B cell (primary cell): Measurements from ENCODE around the gene BMPER. TPM values are rescaled to one million over a fixed set of nuclear protein-coding genes. Genes with fewer than 3 reads are reported as not detected.

ENCODE experiments used
- ATAC-seq: fragments of 200-7000 bp; cut with Tn5 transposase; one replicate; pipeline ENCODE4 v1.10.0; 2021; ENCODE audit warnings: low read depth, mild to moderate bottlenecking, moderate number of reproducible peaks, moderate library complexity
- CTCF ChIA-PET: fragments of 350-600 bp; sonication (Branson Sonifier 250); formaldehyde crosslinking; loops from one replicate; lab custom pipeline; 2021; ENCODE audit warnings: antibody characterized with exemption, inconsistent platforms; lab: Charles Lee
- POLR2A ChIA-PET: fragments of 350-600 bp; sonication (Branson Sonifier 250); formaldehyde crosslinking; loops from one replicate; lab custom pipeline; 2021; ENCODE audit warnings: antibody characterized with exemption; lab: Charles Lee
- DNase-seq: peaks from one replicate; pipeline ENCODE4 v3.0.0; 2013
- H2AFZ ChIP-seq: 2 replicates; pipeline ENCODE4 v1.6.1; 2012; ENCODE audit warnings: mild to moderate bottlenecking, low read depth, low read length; ENCODE audit not compliant: insufficient read depth, poor library complexity, severe bottlenecking
- H3K27ac ChIP-seq, 2 donors: 1 replicate in 1 of 2; 2 replicates in 1 of 2; pipeline ENCODE4 v1.5.1; 2012 to 2013; ENCODE audit warnings: low read length in 2 of 2, mild to moderate bottlenecking in 2 of 2, moderate library complexity in 1 of 2
- H3K27me3 ChIP-seq, 4 experiments: fragments of 200-600 bp in 1 of 4; sonication (generic) in 1 of 4; replicated peaks in 1 of 4; 1 replicate in 2 of 4; 2 replicates in 2 of 4; pipeline versions ENCODE4 v1.6.1 to v1.7.0; 2013 to 2016; ENCODE audit warnings: low read length in 3 of 4, mild to moderate bottlenecking in 2 of 4, mixed read lengths in 1 of 4, moderate library complexity in 1 of 4; ENCODE audit not compliant: insufficient read depth in 4 of 4, control insufficient read depth in 3 of 4; ENCODE audit errors: control extremely low read depth in 1 of 4
- H3K36me3 ChIP-seq, 2 experiments: replicated peaks in 1 of 2; 1 replicate in 1 of 2; 2 replicates in 1 of 2; pipeline versions ENCODE4 v1.6.1 to v1.7.1; 2013; ENCODE audit warnings: low read length in 1 of 2; ENCODE audit not compliant: insufficient read depth in 2 of 2, control insufficient read depth in 1 of 2; ENCODE audit errors: control extremely low read depth in 1 of 2, extremely low read depth in 1 of 2
- H3K4me1 ChIP-seq, 2 donors: fragments of 200-600 bp in 1 of 2; sonication (generic) in 1 of 2; 1 replicate in 1 of 2; 2 replicates in 1 of 2; pipeline versions ENCODE4 v1.5.1 to v1.6.1; 2013 to 2017; ENCODE audit warnings: low read length in 2 of 2; ENCODE audit not compliant: control insufficient read depth in 2 of 2, insufficient read depth in 2 of 2
- H3K4me2 ChIP-seq: replicated peaks from 2 replicates; pipeline ENCODE3; 2012; ENCODE audit warnings: mild to moderate bottlenecking, low read depth, low read length; ENCODE audit not compliant: poor library complexity, severe bottlenecking
- H3K4me3 ChIP-seq, 5 experiments: fragments of 200-600 bp in 1 of 5; sonication (generic) in 1 of 5; 1 replicate in 3 of 5; 2 replicates in 2 of 5; pipeline versions ENCODE4 v1.5.1 to v1.7.0; 2011 to 2016; ENCODE audit warnings: low read length in 4 of 5, mild to moderate bottlenecking in 4 of 5, low read depth in 2 of 5, control low read depth in 1 of 5, moderate library complexity in 1 of 5; ENCODE audit not compliant: insufficient read depth in 1 of 5; ENCODE audit errors: control extremely low read depth in 1 of 5, extremely low read depth in 1 of 5
- H3K79me2 ChIP-seq: fragments of 200-600 bp; sonication (generic); one replicate; pipeline ENCODE4 v1.6.0; 2016; ENCODE audit warnings: low read length; ENCODE audit not compliant: control insufficient read depth, insufficient read depth
- H3K9ac ChIP-seq: fragments of 200-600 bp; sonication (generic); 2 replicates; pipeline ENCODE4 v1.6.1; 2017; ENCODE audit warnings: mild to moderate bottlenecking, low read length, moderate library complexity
- H3K9me3 ChIP-seq, 3 donors: one replicate each; pipeline versions ENCODE4 v1.6.1 to v1.7.1; 2013; ENCODE audit warnings: low read length in 2 of 3; ENCODE audit not compliant: control insufficient read depth in 2 of 3, insufficient read depth in 1 of 3; ENCODE audit errors: control extremely low read depth in 1 of 3
- H4K20me1 ChIP-seq: 2 replicates; pipeline ENCODE4 v1.6.0; 2012; ENCODE audit warnings: mild to moderate bottlenecking, low read length; ENCODE audit not compliant: insufficient read depth, control insufficient read depth, poor library complexity, severe bottlenecking
- H3K27ac Mint-ChIP-seq: one replicate; pipeline ENCODE4 v1.8.0; 2021; ENCODE audit warnings: mixed read lengths
- H3K27me3 Mint-ChIP-seq: one replicate; pipeline ENCODE4 v1.8.0; 2021; ENCODE audit warnings: mixed read lengths
- H3K4me1 Mint-ChIP-seq: one replicate; pipeline ENCODE4 v1.8.0; 2021; ENCODE audit warnings: mixed read lengths
- H3K4me3 Mint-ChIP-seq: one replicate; pipeline ENCODE4 v1.8.0; 2021; ENCODE audit warnings: mixed read lengths
- H3K9me3 Mint-ChIP-seq: one replicate; pipeline ENCODE4 v1.8.0; 2022; ENCODE audit warnings: mixed read lengths; ENCODE audit not compliant: insufficient read depth
- EZH2 ChIP-seq: IDR thresholded peaks from 2 replicates; pipeline ENCODE4 v1.6.1; 2012; ENCODE audit warnings: borderline replicate concordance, low read depth, mild to moderate bottlenecking, moderate library complexity, low read length; ENCODE audit not compliant: insufficient read depth, poor library complexity, severe bottlenecking
- WGBS: methylation state at CpG from one replicate; pipeline ENCODE4 v1.1.5; 2013; ENCODE audit warnings: missing lambda C conversion rate; ENCODE audit not compliant: insufficient coverage; 5-methylcytosine and 5-hydroxymethylcytosine counted together
- intact Hi-C: fragments of 100-400 bp; cut with micrococcal nuclease; formaldehyde crosslinking; loops from one replicate; pipeline ENCODE4 v1.10.0; 2022
- polyA plus RNA-seq: library from polyadenylated mRNA; depleted of rRNA; stranded (reverse); fragments of >200 nt; gene quantifications from 2 replicates; pipeline ENCODE4 v1.2.3, GENCODE V29; 2012
- total RNA-seq, 2 donors: library from RNA; stranded (reverse); fragments of 120-200 nt in 1 of 2; gene quantifications; 1 replicate in 1 of 2; 2 replicates in 1 of 2; pipeline versions ENCODE4 v1.2.3 to v1.2.4, GENCODE V29; 2013 to 2022
- TF ChIP-seq, protein P1 (sequence below): fragments of 200-600 bp; IDR thresholded peaks from one replicate; pipeline ENCODE4 v1.8.0; 2022; ENCODE audit warnings: antibody characterized with exemption, mild to moderate bottlenecking

The BMPER gene
- total and polyA plus RNA-seq, 2 donors (not counting 1 experiment from before 2014, with no cell fraction given), result not detected

DNA sequence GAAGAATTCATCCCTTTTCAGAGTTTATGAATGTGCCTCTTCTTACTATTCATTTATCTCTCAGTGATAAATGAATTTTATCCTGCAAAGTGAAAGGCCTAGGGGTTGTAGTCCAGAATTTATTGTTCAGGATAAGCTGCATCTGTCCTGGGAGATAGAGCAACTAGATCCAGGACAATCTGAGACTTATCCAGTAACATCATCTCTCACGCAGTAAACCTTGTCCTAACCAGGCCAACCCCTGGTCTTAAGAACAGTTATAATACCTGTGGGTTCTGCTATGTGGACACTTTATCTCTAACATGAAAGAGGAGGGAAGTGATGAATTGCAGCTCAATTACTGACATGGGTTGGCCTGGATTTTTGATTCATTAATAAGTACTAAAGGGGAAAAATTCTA is 287.6 kb downstream of the BMPER start:
- peaks cover 0 to 9% (median 0%) of the 10 kb centered on the region in 3 donors for H3K9me3 ChIP-seq
- POLR2A ChIA-PET, result no interaction called here
- no peaks in the 10 kb centered on the region for H3K36me3 ChIP-seq
- no peaks in the 10 kb centered on the region for H3K4me1 ChIP-seq
- no peak overlapping the region for H3K4me2 ChIP-seq
- TF ChIP-seq, protein P1, sequence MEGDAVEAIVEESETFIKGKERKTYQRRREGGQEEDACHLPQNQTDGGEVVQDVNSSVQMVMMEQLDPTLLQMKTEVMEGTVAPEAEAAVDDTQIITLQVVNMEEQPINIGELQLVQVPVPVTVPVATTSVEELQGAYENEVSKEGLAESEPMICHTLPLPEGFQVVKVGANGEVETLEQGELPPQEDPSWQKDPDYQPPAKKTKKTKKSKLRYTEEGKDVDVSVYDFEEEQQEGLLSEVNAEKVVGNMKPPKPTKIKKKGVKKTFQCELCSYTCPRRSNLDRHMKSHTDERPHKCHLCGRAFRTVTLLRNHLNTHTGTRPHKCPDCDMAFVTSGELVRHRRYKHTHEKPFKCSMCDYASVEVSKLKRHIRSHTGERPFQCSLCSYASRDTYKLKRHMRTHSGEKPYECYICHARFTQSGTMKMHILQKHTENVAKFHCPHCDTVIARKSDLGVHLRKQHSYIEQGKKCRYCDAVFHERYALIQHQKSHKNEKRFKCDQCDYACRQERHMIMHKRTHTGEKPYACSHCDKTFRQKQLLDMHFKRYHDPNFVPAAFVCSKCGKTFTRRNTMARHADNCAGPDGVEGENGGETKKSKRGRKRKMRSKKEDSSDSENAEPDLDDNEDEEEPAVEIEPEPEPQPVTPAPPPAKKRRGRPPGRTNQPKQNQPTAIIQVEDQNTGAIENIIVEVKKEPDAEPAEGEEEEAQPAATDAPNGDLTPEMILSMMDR, result no peak
- no peak for TF ChIP-seq EZH2
- no CpG with 5 or more reads among the region's 1 CpG for WGBS
- H3K9ac ChIP-seq, result no peak overlapping the region
- CTCF ChIA-PET, result no interaction called here
- no peak overlapping the region for H3K4me3 ChIP-seq
- H2AFZ ChIP-seq, result no peak overlapping the region
- Mint-ChIP-seq H3K4me1 (no peaks in the 10 kb centered on the region), H3K27ac (no peak overlapping the region), H3K4me3 (no peak overlapping the region), H3K27me3 (no peaks in the 10 kb centered on the region), H3K9me3 (no peaks in the 10 kb centered on the region)
- intact Hi-C loops, result no loop called here
- H3K79me2 ChIP-seq, result no peaks in the 10 kb centered on the region
- no peak overlapping the region for H3K27ac ChIP-seq
- H4K20me1 ChIP-seq, result no peaks in the 10 kb centered on the region
- no peak for DNase-seq
- ATAC-seq, result no peak
- no peaks in the 10 kb centered on the region for H3K27me3 ChIP-seq

DNA sequence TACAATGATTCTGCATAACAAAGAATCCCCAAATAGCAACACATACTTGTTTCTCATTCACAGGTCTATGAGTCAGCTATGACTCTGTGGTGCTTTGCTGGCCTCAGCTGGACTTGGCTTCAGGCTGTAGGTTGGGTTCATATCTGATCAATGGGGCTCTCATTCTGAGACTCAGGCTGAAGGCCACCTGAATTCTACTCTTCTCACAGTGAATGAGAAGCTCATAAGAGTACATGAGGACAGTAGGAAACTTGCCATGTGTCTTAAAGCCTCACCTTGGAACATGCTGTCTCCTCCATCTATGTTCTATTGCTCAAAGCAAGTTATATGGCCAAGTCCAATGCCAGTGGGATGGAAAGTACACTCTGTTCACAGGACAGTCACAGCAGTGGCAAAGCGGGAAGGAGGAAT is 292.9 kb downstream of the BMPER start:
- H2AFZ ChIP-seq, result no peak overlapping the region
- H3K4me3 ChIP-seq, result no peak overlapping the region
- ATAC-seq (no peak), DNase-seq (no peak)
- WGBS, result no CpG with 5 or more reads among the region's 1 CpG
- no peak overlapping the region for H3K27ac ChIP-seq
- ChIA-PET POLR2A (no interaction called here), CTCF (no interaction called here)
- intact Hi-C loops, result no loop called here
- no peaks in the 10 kb centered on the region for H3K79me2 ChIP-seq
- no peaks in the 10 kb centered on the region for H3K4me1 Mint-ChIP-seq
- peaks cover 2% of the 10 kb centered on the region for H3K9me3 Mint-ChIP-seq
- H3K4me1 ChIP-seq, result no peaks in the 10 kb centered on the region
- no peaks in the 10 kb centered on the region for H4K20me1 ChIP-seq
- no peaks in the 10 kb centered on the region for H3K27me3 Mint-ChIP-seq
- no peaks in the 10 kb centered on the region for H3K9me3 ChIP-seq
- no peak overlapping the region for H3K4me3 Mint-ChIP-seq
- H3K36me3 ChIP-seq, result no peaks in the 10 kb centered on the region
- H3K27me3 ChIP-seq, result no peaks in the 10 kb centered on the region
- H3K27ac Mint-ChIP-seq, result no peak overlapping the region
- TF ChIP-seq EZH2, result no peak
- TF ChIP-seq, protein P1, result no peak
- H3K9ac ChIP-seq, result no peak overlapping the region
- H3K4me2 ChIP-seq, result no peak overlapping the region
